ENCODE measurements around the gene ADGRF5. TPM values are rescaled to one million over a fixed set of nuclear protein-coding genes. Genes with fewer than 3 reads are reported as not detected.

Gene ADGRF5
- total and polyA plus RNA-seq, 11 donors = 24.5 to 89.6 (median 46.8) TPM

- DNase-seq = no peak
- Histone ChIP-seq H3K36me3 (no peaks in the 10 kb centered on the region), H3K27me3 (no peaks in the 10 kb centered on the region), H3K27ac (peak overlapping the region in 11 of 12 donors; percentile 70 to 93 (median 88)), H3K9me3 (no peaks in the 10 kb centered on the region), H3K4me1 (peaks cover 0 to 60% (median 14%) of the 10 kb centered on the region in 12 donors), H3K4me3 (peak overlapping the region; percentile 18 to 72 (median 53))
- no peak for TF ChIP-seq CTCF (IDR thresholded peaks at IDR 0.05)
- no peak for TF ChIP-seq POLR2A (IDR thresholded peaks at IDR 0.05)
- no peak for ATAC-seq
- intact Hi-C loops (cut with DNase I) = no loop called here
- WGBS, 4 donors = 51 to 75% (median 63%) methylated on average over 3 of the region's 3 CpGs
Observed at GRCh38 chr6:46918806-46919205, 2.9 kb downstream of the ADGRF5 start.

GRCh38 chr6:46917002-46917545, 4.7 kb downstream of the ADGRF5 start:
- H3K4me1 ChIP-seq = peaks cover 0 to 60% (median 16%) of the 10 kb centered on the region in 12 donors
- no peak for ATAC-seq
- intact Hi-C loops (cut with DNase I) = no loop called here

GRCh38 chr6:46915866-46916265, 5.9 kb downstream of the ADGRF5 start:
- intact Hi-C loops (cut with DNase I) = no loop called here
- peak overlapping the region in 5 of 12 donors; percentile 16 to 88 (median 28) for H3K27ac ChIP-seq

More at GRCh38 chr6:46917002-46917545, 4.7 kb downstream of the ADGRF5 start:
- 51 to 58% (median 54%) methylated on average over 3 of the region's 3 CpGs for WGBS, 4 donors
- H3K36me3 ChIP-seq = no peaks in the 10 kb centered on the region
- no peak for DNase-seq
- H3K27me3 ChIP-seq = no peaks in the 10 kb centered on the region
- peak overlapping the region in 9 of 12 donors; percentile 7 to 72 (median 53) for H3K4me3 ChIP-seq
- no peak for TF ChIP-seq CTCF (IDR thresholded peaks at IDR 0.05)
- TF ChIP-seq POLR2A (IDR thresholded peaks at IDR 0.05) = no peak
- H3K9me3 ChIP-seq = no peaks in the 10 kb centered on the region
- peak overlapping the region in 8 of 12 donors; percentile 0 to 93 (median 66) for H3K27ac ChIP-seq

GRCh38 chr6:46915380-46915779, 6.4 kb downstream of the ADGRF5 start:
- intact Hi-C loops (cut with DNase I) = no loop called here
- no peaks in the 10 kb centered on the region for H3K9me3 ChIP-seq
- no peak for TF ChIP-seq CTCF (IDR thresholded peaks at IDR 0.05)
- TF ChIP-seq POLR2A (IDR thresholded peaks at IDR 0.05) = no peak
- DNase-seq = no peak
- ATAC-seq = no peak
- H3K4me1 ChIP-seq = peaks cover 0 to 72% (median 19%) of the 10 kb centered on the region in 12 donors
- peak overlapping the region in 1 of 12 donors; percentile 16 for H3K27ac ChIP-seq
- no peaks in the 10 kb centered on the region for H3K36me3 ChIP-seq
- no peaks in the 10 kb centered on the region for H3K27me3 ChIP-seq
- peak overlapping the region in 1 of 12 donors; percentile 53 for H3K4me3 ChIP-seq

More at GRCh38 chr6:46915866-46916265, 5.9 kb downstream of the ADGRF5 start:
- Histone ChIP-seq H3K36me3 (no peaks in the 10 kb centered on the region), H3K9me3 (no peaks in the 10 kb centered on the region), H3K4me3 (peak overlapping the region in 5 of 12 donors; percentile 8 to 72 (median 53)), H3K4me1 (peaks cover 0 to 67% (median 19%) of the 10 kb centered on the region in 12 donors), H3K27me3 (no peaks in the 10 kb centered on the region)
- no peak for DNase-seq
- no peak for ATAC-seq
- TF ChIP-seq CTCF (IDR thresholded peaks at IDR 0.05) (no peak), POLR2A (IDR thresholded peaks at IDR 0.05) (no peak)
- WGBS, 4 donors = 70 to 77% (median 73%) methylated on average over 4 of the region's 4 CpGs

Data from heart left ventricle (tissue), 16 donors.